K562 (cell line): ENCODE results near the gene TRERF1. TPM values are rescaled to one million over a fixed set of nuclear protein-coding genes. Genes with fewer than 3 reads are reported as not detected.

Experiments
- CBFB ChIP-seq: sonication (generic); formaldehyde crosslinking; IDR thresholded peaks from 2 replicates; pipeline ENCODE4 v1.4.0; 2020; ENCODE audit warnings: mild to moderate bottlenecking, missing genetic modification reagents
- CTBP1 ChIP-seq: fragments of 450-650 bp; IDR thresholded peaks from 2 replicates; pipeline ENCODE4 v1.6.1; 2016; ENCODE audit warnings: borderline replicate concordance
- DMBX1 ChIP-seq: fragments of 250-450 bp; sonication (Bioruptor Pico); IDR thresholded peaks from 2 replicates; pipeline ENCODE4 v1.8.0; 2022; ENCODE audit warnings: inconsistent platforms, mild to moderate bottlenecking, moderate library complexity, borderline replicate concordance
- FUS ChIP-seq: fragments of 200-400 bp; formaldehyde crosslinking; optimal IDR thresholded peaks from 2 replicates; pipeline ENCODE3; 2017; ENCODE audit warnings: low read depth, low read length
- HIVEP1 ChIP-seq: fragments of 250-450 bp; sonication (Bioruptor Pico); IDR thresholded peaks from 2 replicates; pipeline ENCODE4 v1.4.0; 2020; ENCODE audit warnings: mild to moderate bottlenecking
- MTA1 ChIP-seq: fragments of 450-650 bp; IDR thresholded peaks from 2 replicates; pipeline ENCODE4 v1.6.1; 2017; ENCODE audit warnings: borderline replicate concordance
- NR2F6 ChIP-seq: fragments of 450-650 bp; formaldehyde crosslinking; IDR thresholded peaks from 2 replicates; pipeline ENCODE4 v1.4.0; 2020; ENCODE audit warnings: mild to moderate bottlenecking
- RBM25 ChIP-seq: fragments of 200-400 bp; formaldehyde crosslinking; IDR thresholded peaks from 2 replicates; pipeline ENCODE4 v1.6.1; 2018; ENCODE audit warnings: low read length, low read depth, moderate library complexity; ENCODE audit not compliant: severe bottlenecking
- RCOR1 ChIP-seq, 2 experiments: IDR thresholded peaks; 2 replicates each; pipeline ENCODE4 v1.6.1; 2012; ENCODE audit warnings: low read depth in 2 of 2, low read length in 2 of 2, borderline replicate concordance in 1 of 2, improper control_type of control experiment in 1 of 2
- TCFL5 ChIP-seq: fragments of 250-450 bp; sonication (Bioruptor Pico); conservative IDR thresholded peaks from 2 replicates; pipeline ENCODE4 v1.6.1; 2021; ENCODE audit warnings: mild to moderate bottlenecking, moderate library complexity, matching md5 sums
- YBX1 ChIP-seq: fragments of 450-650 bp; IDR thresholded peaks from 2 replicates; pipeline ENCODE4 v1.7.1; 2016; ENCODE audit warnings: mild to moderate bottlenecking
- ZBTB8A ChIP-seq: fragments of 450-650 bp; IDR thresholded peaks from 2 replicates; pipeline ENCODE4 v1.6.1; 2018; ENCODE audit warnings: mild to moderate bottlenecking, moderate library complexity; ENCODE audit not compliant: partially characterized antibody
- ZNF165 ChIP-seq: fragments of 250-450 bp; sonication (Bioruptor Pico); IDR thresholded peaks from 2 replicates; pipeline ENCODE4 v1.4.0; 2020; ENCODE audit warnings: borderline replicate concordance
- ZNF780A ChIP-seq: fragments of 250-450 bp; sonication (Bioruptor Pico); IDR thresholded peaks from 2 replicates; pipeline ENCODE4 v1.5.0; 2021; ENCODE audit warnings: mild to moderate bottlenecking
- polyA plus RNA-seq, 8 experiments: library from polyadenylated mRNA; depleted of rRNA in 4 of 8; stranded (reverse) in 5 of 8; unstranded in 3 of 8; fragments of >200 nt; fragmentation: Nextera tagmentation in 2 of 8; fragmentation: Illumina TruSeq in 1 of 8; extraction: Ambion mirVana in 2 of 8; extraction: Trizol in 1 of 8; gene quantifications; 2 replicates each; pipeline versions ENCODE4 v1.2.1 to v1.2.3, GENCODE V29; 2011 to 2014; ENCODE audit warnings: inconsistent platforms in 1 of 8, missing spikeins in 1 of 8
- total RNA-seq, 7 experiments: library from RNA; depleted of rRNA in 6 of 7; stranded (reverse); fragments of >200 nt in 6 of 7; fragmentation: Illumina TruSeq in 2 of 7; extraction: Trizol in 2 of 7; gene quantifications; 2 replicates each; pipeline versions ENCODE4 v1.2.1 to v1.2.3, GENCODE V29; 2011 to 2021; ENCODE audit warnings: low replicate concordance in 1 of 7
- TF ChIP-seq, protein P1 (sequence below), 2 experiments: fragments of 150-350 bp in 1 of 2; IDR thresholded peaks; 2 replicates each; pipeline ENCODE4 v1.6.1; 2012 to 2016; ENCODE audit warnings: low read depth in 2 of 2, low read length in 2 of 2, mild to moderate bottlenecking in 1 of 2, moderate library complexity in 1 of 2
- TF ChIP-seq, protein P2 (sequence below): IDR thresholded peaks from 2 replicates; pipeline ENCODE4 v1.6.1; 2012; ENCODE audit warnings: low read depth, low read length, improper control_type of control experiment, borderline replicate concordance
- TF ChIP-seq, protein P3 (sequence below): fragments of 450-650 bp; IDR thresholded peaks from 2 replicates; pipeline ENCODE4 v1.7.1; 2018; ENCODE audit warnings: mild to moderate bottlenecking, low read depth; ENCODE audit not compliant: partially characterized antibody
- TF ChIP-seq, protein P4 (sequence below): fragments of 450-650 bp; IDR thresholded peaks from one replicate; pipeline ENCODE4 v1.6.1; 2018; ENCODE audit warnings: mild to moderate bottlenecking, moderate library complexity; ENCODE audit not compliant: partially characterized antibody

TRERF1 gene
- total and polyA plus RNA-seq, 9 of the 15 experiments (the other 6 are each of a cell fraction or from before 2014, with no cell fraction given): 0.04 to 0.20 (median 0.07) TPM; not detected in 3

DNA sequence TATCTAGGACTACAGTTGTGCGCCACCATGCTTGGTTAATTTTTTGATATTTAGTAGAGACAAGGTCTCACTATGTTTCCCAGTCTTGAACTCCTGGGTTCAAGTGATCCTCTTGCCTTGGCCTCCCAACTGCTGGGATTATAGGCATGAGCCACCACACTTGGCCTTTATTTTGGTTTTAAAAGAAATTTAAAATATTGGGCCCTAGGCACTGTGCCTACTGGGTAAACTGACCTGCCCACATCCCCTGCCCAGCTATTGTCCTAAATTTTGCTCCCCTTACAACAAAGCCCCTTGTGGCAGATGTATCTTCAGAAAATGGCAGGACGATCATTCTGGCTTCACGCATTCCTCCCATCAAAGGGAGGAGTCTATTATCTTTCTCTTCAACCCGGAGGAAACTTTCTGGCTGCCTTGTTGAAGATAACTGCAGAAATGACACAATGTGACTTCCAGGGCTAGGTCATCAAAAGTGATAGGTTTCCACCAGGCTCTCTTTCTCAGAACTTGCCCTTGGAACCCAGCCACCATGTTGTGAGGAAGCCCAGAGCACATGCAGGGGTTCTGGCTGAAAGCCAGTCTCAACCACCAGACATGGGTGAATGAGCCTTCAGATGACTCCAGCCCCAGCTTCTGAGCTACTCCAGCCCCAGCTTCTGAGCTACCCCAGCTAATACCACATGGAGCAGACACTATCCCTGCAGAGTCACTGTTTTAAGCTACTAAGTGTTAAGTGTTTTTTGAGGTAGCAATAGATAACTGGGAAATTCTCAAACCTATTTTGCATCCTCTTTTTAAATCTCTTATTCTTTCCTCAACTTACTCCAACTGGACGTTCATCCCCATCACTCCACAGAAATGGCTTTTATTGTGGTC is 252.4 kb downstream of the TRERF1 start (continued):
- TF ChIP-seq RCOR1 (IDR thresholded peaks at IDR 0.05; ENCODE audit: borderline replicate concordance in 1 of 2, low read depth in 2 of 2, low read length in 2 of 2) (peak; percentile 90 to 96; a peak in 3 of 4 replicates), YBX1 (no peak), CTBP1 (peak; percentile 99), HIVEP1 (CRISPR knock-in tag) (no peak), ZNF780A (CRISPR knock-in tag) (no peak), ZBTB8A (no peak), DMBX1 (CRISPR knock-in tag) (peak; percentile 90), TCFL5 (CRISPR knock-in tag) (no peak), RBM25 (no peak), CBFB (no peak), ZNF165 (CRISPR knock-in tag) (no peak), FUS (no peak), MTA1 (peak; percentile 83), NR2F6 (CRISPR knock-in tag) (no peak)
- TF ChIP-seq, protein P1, sequence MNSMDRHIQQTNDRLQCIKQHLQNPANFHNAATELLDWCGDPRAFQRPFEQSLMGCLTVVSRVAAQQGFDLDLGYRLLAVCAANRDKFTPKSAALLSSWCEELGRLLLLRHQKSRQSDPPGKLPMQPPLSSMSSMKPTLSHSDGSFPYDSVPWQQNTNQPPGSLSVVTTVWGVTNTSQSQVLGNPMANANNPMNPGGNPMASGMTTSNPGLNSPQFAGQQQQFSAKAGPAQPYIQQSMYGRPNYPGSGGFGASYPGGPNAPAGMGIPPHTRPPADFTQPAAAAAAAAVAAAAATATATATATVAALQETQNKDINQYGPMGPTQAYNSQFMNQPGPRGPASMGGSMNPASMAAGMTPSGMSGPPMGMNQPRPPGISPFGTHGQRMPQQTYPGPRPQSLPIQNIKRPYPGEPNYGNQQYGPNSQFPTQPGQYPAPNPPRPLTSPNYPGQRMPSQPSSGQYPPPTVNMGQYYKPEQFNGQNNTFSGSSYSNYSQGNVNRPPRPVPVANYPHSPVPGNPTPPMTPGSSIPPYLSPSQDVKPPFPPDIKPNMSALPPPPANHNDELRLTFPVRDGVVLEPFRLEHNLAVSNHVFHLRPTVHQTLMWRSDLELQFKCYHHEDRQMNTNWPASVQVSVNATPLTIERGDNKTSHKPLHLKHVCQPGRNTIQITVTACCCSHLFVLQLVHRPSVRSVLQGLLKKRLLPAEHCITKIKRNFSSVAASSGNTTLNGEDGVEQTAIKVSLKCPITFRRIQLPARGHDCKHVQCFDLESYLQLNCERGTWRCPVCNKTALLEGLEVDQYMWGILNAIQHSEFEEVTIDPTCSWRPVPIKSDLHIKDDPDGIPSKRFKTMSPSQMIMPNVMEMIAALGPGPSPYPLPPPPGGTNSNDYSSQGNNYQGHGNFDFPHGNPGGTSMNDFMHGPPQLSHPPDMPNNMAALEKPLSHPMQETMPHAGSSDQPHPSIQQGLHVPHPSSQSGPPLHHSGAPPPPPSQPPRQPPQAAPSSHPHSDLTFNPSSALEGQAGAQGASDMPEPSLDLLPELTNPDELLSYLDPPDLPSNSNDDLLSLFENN (IDR thresholded peaks at IDR 0.05; ENCODE audit: low read depth in 2 of 2, low read length in 2 of 2): peak in 1 of 2 experiments; percentile 90; a peak in 2 of 4 replicates
- TF ChIP-seq, protein P2, sequence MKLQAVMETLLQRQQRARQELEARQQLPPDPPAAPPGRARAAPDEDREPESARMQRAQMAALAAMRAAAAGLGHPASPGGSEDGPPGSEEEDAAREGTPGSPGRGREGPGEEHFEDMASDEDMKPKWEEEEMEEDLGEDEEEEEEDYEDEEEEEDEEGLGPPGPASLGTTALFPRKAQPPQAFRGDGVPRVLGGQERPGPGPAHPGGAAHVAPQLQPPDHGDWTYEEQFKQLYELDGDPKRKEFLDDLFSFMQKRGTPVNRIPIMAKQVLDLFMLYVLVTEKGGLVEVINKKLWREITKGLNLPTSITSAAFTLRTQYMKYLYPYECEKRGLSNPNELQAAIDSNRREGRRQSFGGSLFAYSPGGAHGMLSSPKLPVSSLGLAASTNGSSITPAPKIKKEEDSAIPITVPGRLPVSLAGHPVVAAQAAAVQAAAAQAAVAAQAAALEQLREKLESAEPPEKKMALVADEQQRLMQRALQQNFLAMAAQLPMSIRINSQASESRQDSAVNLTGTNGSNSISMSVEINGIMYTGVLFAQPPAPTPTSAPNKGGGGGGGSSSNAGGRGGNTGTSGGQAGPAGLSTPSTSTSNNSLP: peak; percentile 79; the same call in 1 of the 2 replicates
- TF ChIP-seq, protein P3, sequence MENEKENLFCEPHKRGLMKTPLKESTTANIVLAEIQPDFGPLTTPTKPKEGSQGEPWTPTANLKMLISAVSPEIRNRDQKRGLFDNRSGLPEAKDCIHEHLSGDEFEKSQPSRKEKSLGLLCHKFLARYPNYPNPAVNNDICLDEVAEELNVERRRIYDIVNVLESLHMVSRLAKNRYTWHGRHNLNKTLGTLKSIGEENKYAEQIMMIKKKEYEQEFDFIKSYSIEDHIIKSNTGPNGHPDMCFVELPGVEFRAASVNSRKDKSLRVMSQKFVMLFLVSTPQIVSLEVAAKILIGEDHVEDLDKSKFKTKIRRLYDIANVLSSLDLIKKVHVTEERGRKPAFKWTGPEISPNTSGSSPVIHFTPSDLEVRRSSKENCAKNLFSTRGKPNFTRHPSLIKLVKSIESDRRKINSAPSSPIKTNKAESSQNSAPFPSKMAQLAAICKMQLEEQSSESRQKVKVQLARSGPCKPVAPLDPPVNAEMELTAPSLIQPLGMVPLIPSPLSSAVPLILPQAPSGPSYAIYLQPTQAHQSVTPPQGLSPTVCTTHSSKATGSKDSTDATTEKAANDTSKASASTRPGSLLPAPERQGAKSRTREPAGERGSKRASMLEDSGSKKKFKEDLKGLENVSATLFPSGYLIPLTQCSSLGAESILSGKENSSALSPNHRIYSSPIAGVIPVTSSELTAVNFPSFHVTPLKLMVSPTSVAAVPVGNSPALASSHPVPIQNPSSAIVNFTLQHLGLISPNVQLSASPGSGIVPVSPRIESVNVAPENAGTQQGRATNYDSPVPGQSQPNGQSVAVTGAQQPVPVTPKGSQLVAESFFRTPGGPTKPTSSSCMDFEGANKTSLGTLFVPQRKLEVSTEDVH: peak; percentile 61
- TF ChIP-seq, protein P4, sequence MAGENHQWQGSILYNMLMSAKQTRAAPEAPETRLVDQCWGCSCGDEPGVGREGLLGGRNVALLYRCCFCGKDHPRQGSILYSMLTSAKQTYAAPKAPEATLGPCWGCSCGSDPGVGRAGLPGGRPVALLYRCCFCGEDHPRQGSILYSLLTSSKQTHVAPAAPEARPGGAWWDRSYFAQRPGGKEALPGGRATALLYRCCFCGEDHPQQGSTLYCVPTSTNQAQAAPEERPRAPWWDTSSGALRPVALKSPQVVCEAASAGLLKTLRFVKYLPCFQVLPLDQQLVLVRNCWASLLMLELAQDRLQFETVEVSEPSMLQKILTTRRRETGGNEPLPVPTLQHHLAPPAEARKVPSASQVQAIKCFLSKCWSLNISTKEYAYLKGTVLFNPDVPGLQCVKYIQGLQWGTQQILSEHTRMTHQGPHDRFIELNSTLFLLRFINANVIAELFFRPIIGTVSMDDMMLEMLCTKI: no peak
